Mononuclear cell (primary cell): ENCODE results near the gene ERC2. TPM values are rescaled to one million over a fixed set of nuclear protein-coding genes. Genes with fewer than 3 reads are reported as not detected.

ENCODE experiments used
- H3K27me3 ChIP-seq: 2 replicates; pipeline ENCODE4 v1.6.0; 2011; ENCODE audit warnings: low read length, control low read depth; ENCODE audit not compliant: insufficient read depth
- H3K4me1 ChIP-seq: 2 replicates; pipeline ENCODE4 v1.5.1; 2011; ENCODE audit warnings: mild to moderate bottlenecking, low read length, control low read depth; ENCODE audit not compliant: insufficient read depth
- H3K4me3 ChIP-seq: 2 replicates; pipeline ENCODE4 v1.5.1; 2011; ENCODE audit warnings: mild to moderate bottlenecking, low read length, moderate library complexity
- H3K9me3 ChIP-seq: 2 replicates; pipeline ENCODE4 v1.5.1; 2011; ENCODE audit warnings: low read depth, mild to moderate bottlenecking, control low read depth, low read length
- total RNA-seq: library from RNA; depleted of rRNA; stranded (reverse); fragments of >200 nt; gene quantifications from one replicate; pipeline ENCODE4 v1.2.3, GENCODE V29; 2012

The ERC2 gene
- total RNA-seq, 1 donor = 0.10 TPM

- H3K27me3 ChIP-seq = no peaks in the 10 kb centered on the region
- no peak overlapping the region for H3K4me3 ChIP-seq
- no peaks in the 10 kb centered on the region for H3K4me1 ChIP-seq
- H3K9me3 ChIP-seq = no peaks in the 10 kb centered on the region
These were observed 966.4 kb downstream of the ERC2 start for GRCh38 chr3:55501905-55502304.

GRCh38 chr3:55500555-55501330, 967.5 kb downstream of the ERC2 start:
- Histone ChIP-seq H3K4me3 (no peak overlapping the region), H3K4me1 (no peaks in the 10 kb centered on the region), H3K27me3 (no peaks in the 10 kb centered on the region), H3K9me3 (no peaks in the 10 kb centered on the region)

- Histone ChIP-seq H3K4me3 (no peak overlapping the region), H3K4me1 (no peaks in the 10 kb centered on the region), H3K27me3 (no peaks in the 10 kb centered on the region), H3K9me3 (no peaks in the 10 kb centered on the region)
These were observed 969.7 kb downstream of the ERC2 start for GRCh38 chr3:55498520-55498919.

GRCh38 chr3:55497250-55497649, 971.0 kb downstream of the ERC2 start:
- H3K9me3 ChIP-seq = no peaks in the 10 kb centered on the region
- no peaks in the 10 kb centered on the region for H3K4me1 ChIP-seq
- no peak overlapping the region for H3K4me3 ChIP-seq
- peaks cover 4% of the 10 kb centered on the region for H3K27me3 ChIP-seq

- H3K4me3 ChIP-seq = no peak overlapping the region
- peaks cover 20% of the 10 kb centered on the region for H3K27me3 ChIP-seq
- no peaks in the 10 kb centered on the region for H3K9me3 ChIP-seq
- no peaks in the 10 kb centered on the region for H3K4me1 ChIP-seq
These were observed 973.3 kb downstream of the ERC2 start for GRCh38 chr3:55494976-55495375.

- no peaks in the 10 kb centered on the region for H3K9me3 ChIP-seq
- peaks cover 38% of the 10 kb centered on the region for H3K27me3 ChIP-seq
- no peaks in the 10 kb centered on the region for H3K4me1 ChIP-seq
- H3K4me3 ChIP-seq = no peak overlapping the region
These were observed 975.3 kb downstream of the ERC2 start for GRCh38 chr3:55492976-55493375.

- H3K9me3 ChIP-seq = no peaks in the 10 kb centered on the region
- H3K4me3 ChIP-seq = no peak overlapping the region
- H3K27me3 ChIP-seq = peaks cover 52% of the 10 kb centered on the region
- no peaks in the 10 kb centered on the region for H3K4me1 ChIP-seq
These were observed 976.9 kb downstream of the ERC2 start for GRCh38 chr3:55491296-55491816.

- Histone ChIP-seq H3K27me3 (peaks cover 61% of the 10 kb centered on the region), H3K9me3 (no peaks in the 10 kb centered on the region), H3K4me1 (no peaks in the 10 kb centered on the region), H3K4me3 (no peak overlapping the region)
These were observed 977.9 kb downstream of the ERC2 start for GRCh38 chr3:55490276-55490913.

GRCh38 chr3:55489798-55490132, 978.5 kb downstream of the ERC2 start:
- H3K4me1 ChIP-seq = no peaks in the 10 kb centered on the region
- peaks cover 66% of the 10 kb centered on the region for H3K27me3 ChIP-seq
- no peak overlapping the region for H3K4me3 ChIP-seq
- no peaks in the 10 kb centered on the region for H3K9me3 ChIP-seq

GRCh38 chr3:55488398-55489055, 979.7 kb downstream of the ERC2 start:
- Histone ChIP-seq H3K4me1 (no peaks in the 10 kb centered on the region), H3K9me3 (no peaks in the 10 kb centered on the region), H3K4me3 (no peak overlapping the region), H3K27me3 (peaks cover 78% of the 10 kb centered on the region)

GRCh38 chr3:55487381-55488241, 980.7 kb downstream of the ERC2 start:
- H3K4me3 ChIP-seq = peak overlapping the region; percentile 22
- no peaks in the 10 kb centered on the region for H3K9me3 ChIP-seq
- peaks cover 84% of the 10 kb centered on the region for H3K27me3 ChIP-seq
- no peaks in the 10 kb centered on the region for H3K4me1 ChIP-seq

GRCh38 chr3:55486857-55487380, 981.3 kb downstream of the ERC2 start, which contains the start of gene WNT5A:
TSS of gene WNT5A (minus strand) at chr3:55487306. CDS start at chr3:55486985, 321 bp downstream.
- H3K4me3 ChIP-seq = peak within 1 kb of the TSS; percentile 22
- H3K9me3 ChIP-seq = no peaks in the 10 kb centered on the region
- no peaks in the 10 kb centered on the region for H3K4me1 ChIP-seq
- peaks cover 90% of the 10 kb centered on the region for H3K27me3 ChIP-seq

GRCh38 chr3:55486101-55486856, 982.0 kb downstream of the ERC2 start:
- Histone ChIP-seq H3K4me1 (no peaks in the 10 kb centered on the region), H3K9me3 (no peaks in the 10 kb centered on the region), H3K4me3 (no peak overlapping the region), H3K27me3 (peaks cover 92% of the 10 kb centered on the region)
